Endodermal cell (in vitro differentiated cells): ENCODE data around the gene GSG1L2. TPM values are rescaled to one million over a fixed set of nuclear protein-coding genes. Genes with fewer than 3 reads are reported as not detected.
A peak's percentile ranks its signal among the peaks of the same experiment; 100 is the strongest.

Experiments used
- DNase-seq: peaks from one replicate; pipeline ENCODE4 v3.0.0-alpha.2; 2017
- H3K27ac ChIP-seq: 2 replicates; pipeline ENCODE4 v1.5.1; 2013; ENCODE audit warnings: mild to moderate bottlenecking, low read depth, low read length, moderate library complexity
- H3K27me3 ChIP-seq: 2 replicates; pipeline ENCODE4 v1.6.1; 2013; ENCODE audit warnings: mild to moderate bottlenecking, low read length, moderate library complexity; ENCODE audit not compliant: insufficient read depth, control insufficient read depth, poor library complexity, severe bottlenecking
- H3K36me3 ChIP-seq: 2 replicates; pipeline ENCODE4 v1.7.0; 2013; ENCODE audit warnings: mild to moderate bottlenecking, low read length, moderate library complexity; ENCODE audit not compliant: control insufficient read depth, insufficient read depth
- H3K4me1 ChIP-seq: one replicate; pipeline ENCODE4 v1.7.0; 2013; ENCODE audit warnings: low read length; ENCODE audit not compliant: control insufficient read depth, insufficient read depth
- H3K4me3 ChIP-seq: 2 replicates; pipeline ENCODE4 v1.5.1; 2013; ENCODE audit warnings: mild to moderate bottlenecking, low read length, moderate library complexity
- H3K9ac ChIP-seq: 2 replicates; pipeline ENCODE4 v1.6.1; 2013; ENCODE audit warnings: mild to moderate bottlenecking, low read length, moderate library complexity; ENCODE audit not compliant: poor library complexity, severe bottlenecking; ENCODE audit errors: extremely low read depth
- H3K9me3 ChIP-seq: 2 replicates; pipeline ENCODE4 v1.6.1; 2013; ENCODE audit warnings: mild to moderate bottlenecking, low read length, moderate library complexity; ENCODE audit not compliant: control insufficient read depth
- H3K27ac Mint-ChIP-seq: 2 replicates; pipeline ENCODE4 v1.8.0; 2020; ENCODE audit warnings: mixed read lengths
- H3K27me3 Mint-ChIP-seq: 2 replicates; pipeline ENCODE4 v1.8.0; 2021; ENCODE audit warnings: mild to moderate bottlenecking, mixed read lengths; ENCODE audit not compliant: insufficient read depth
- H3K36me3 Mint-ChIP-seq: 2 replicates; pipeline ENCODE4 v1.8.0; 2020; ENCODE audit warnings: low read depth, mixed read lengths
- H3K4me1 Mint-ChIP-seq: 2 replicates; pipeline ENCODE4 v1.8.0; 2020; ENCODE audit warnings: mixed read lengths
- H3K4me3 Mint-ChIP-seq: 2 replicates; pipeline ENCODE4 v1.8.0; 2020; ENCODE audit warnings: mild to moderate bottlenecking, moderate library complexity, mixed read lengths
- H3K9me3 Mint-ChIP-seq: 2 replicates; pipeline ENCODE4 v1.8.0; 2020; ENCODE audit warnings: mild to moderate bottlenecking, mixed read lengths
- WGBS, 2 experiments: methylation state at CpG; one replicate each; pipeline versions ENCODE4 v1.1.5 to v1.1.7; 2013; ENCODE audit warnings: missing lambda C conversion rate in 2 of 2, mixed read lengths in 1 of 2; ENCODE audit not compliant: insufficient coverage in 1 of 2, insufficient read length in 1 of 2; 5-methylcytosine and 5-hydroxymethylcytosine counted together
- total RNA-seq, 2 donors: library from RNA; stranded (reverse); fragmentation: NEBNext Ultra II Directional in 1 of 2; extraction: Animal tissue kit (Norgen Biotek cat#: 25700) in 1 of 2; gene quantifications; 2 replicates in 1 of 2; 3 replicates in 1 of 2; pipeline ENCODE4 v1.2.1, GENCODE V29; 2021
- TF ChIP-seq, protein P1 (sequence below): fragments of 200-600 bp; sonication (generic); conservative IDR thresholded peaks from 2 replicates; pipeline ENCODE4 v1.5.0; 2021; ENCODE audit warnings: antibody characterized with exemption, mild to moderate bottlenecking

GSG1L2 gene
- total RNA-seq, 2 donors from 2014 or later, result not detected

- no peaks in the 10 kb centered on the region for H3K4me1 Mint-ChIP-seq
- H3K9me3 ChIP-seq, result no peaks in the 10 kb centered on the region
- H3K4me3 ChIP-seq, result no peak overlapping the region
- H3K27me3 ChIP-seq, result no peaks in the 10 kb centered on the region
- H3K36me3 ChIP-seq, result no peaks in the 10 kb centered on the region
- TF ChIP-seq, protein P1, sequence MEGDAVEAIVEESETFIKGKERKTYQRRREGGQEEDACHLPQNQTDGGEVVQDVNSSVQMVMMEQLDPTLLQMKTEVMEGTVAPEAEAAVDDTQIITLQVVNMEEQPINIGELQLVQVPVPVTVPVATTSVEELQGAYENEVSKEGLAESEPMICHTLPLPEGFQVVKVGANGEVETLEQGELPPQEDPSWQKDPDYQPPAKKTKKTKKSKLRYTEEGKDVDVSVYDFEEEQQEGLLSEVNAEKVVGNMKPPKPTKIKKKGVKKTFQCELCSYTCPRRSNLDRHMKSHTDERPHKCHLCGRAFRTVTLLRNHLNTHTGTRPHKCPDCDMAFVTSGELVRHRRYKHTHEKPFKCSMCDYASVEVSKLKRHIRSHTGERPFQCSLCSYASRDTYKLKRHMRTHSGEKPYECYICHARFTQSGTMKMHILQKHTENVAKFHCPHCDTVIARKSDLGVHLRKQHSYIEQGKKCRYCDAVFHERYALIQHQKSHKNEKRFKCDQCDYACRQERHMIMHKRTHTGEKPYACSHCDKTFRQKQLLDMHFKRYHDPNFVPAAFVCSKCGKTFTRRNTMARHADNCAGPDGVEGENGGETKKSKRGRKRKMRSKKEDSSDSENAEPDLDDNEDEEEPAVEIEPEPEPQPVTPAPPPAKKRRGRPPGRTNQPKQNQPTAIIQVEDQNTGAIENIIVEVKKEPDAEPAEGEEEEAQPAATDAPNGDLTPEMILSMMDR, result peak; percentile 24
- no peak overlapping the region for H3K27ac Mint-ChIP-seq
- WGBS, 2 experiments, result 87 to 90% methylated on average over 3 of the region's 3 CpGs
- H3K9me3 Mint-ChIP-seq, result peaks cover 1% of the 10 kb centered on the region
- H3K9ac ChIP-seq, result no peak overlapping the region
- no peaks in the 10 kb centered on the region for H3K36me3 Mint-ChIP-seq
- no peak overlapping the region for H3K4me3 Mint-ChIP-seq
- DNase-seq, result no peak
- H3K4me1 ChIP-seq, result no peaks in the 10 kb centered on the region
- no peak overlapping the region for H3K27ac ChIP-seq
- H3K27me3 Mint-ChIP-seq, result peaks cover 7% of the 10 kb centered on the region
These were observed 66.8 kb downstream of the GSG1L2 start for GRCh38 chr17:9755083-9755482.

Other genes starting within 250 kb of the GSG1L2 start
- 10 to 100 TPM; 82.5 to 98.2 TPM for gene STX8, start 246.3 kb downstream of the GSG1L2 start, total RNA-seq
- under 1 TPM; 0.29 to 0.51 TPM for gene CFAP52, start 245.4 kb downstream of the GSG1L2 start, total RNA-seq
- 10 to 100 TPM in 1 of 2 donors, 1 to 10 TPM in 1; 8.6 to 12.6 TPM for gene USP43, start 176.6 kb downstream of the GSG1L2 start, total RNA-seq
- gene DHRS7C, start 30.5 kb downstream of the GSG1L2 start, total RNA-seq, result not detected
- gene GLP2R, start 3.8 kb upstream of the GSG1L2 start, total RNA-seq, result not detected
- not detected for gene RCVRN, start 83.2 kb upstream of the GSG1L2 start, total RNA-seq